Colonic mucosa (tissue), 4 donors: ENCODE results near the gene ZNF507. TPM values are rescaled to one million over a fixed set of nuclear protein-coding genes. Genes with fewer than 3 reads are reported as not detected.

Experiments used
- DNase-seq: peaks from one replicate; pipeline ENCODE4 v3.0.0-alpha.2; 2020
- H3K27ac ChIP-seq: fragments of 200-600 bp; one replicate; pipeline ENCODE4 v1.8.0; 2021
- H3K27me3 ChIP-seq: fragments of 200-600 bp; one replicate; pipeline ENCODE4 v1.8.0; 2021
- H3K36me3 ChIP-seq: fragments of 200-600 bp; one replicate; pipeline ENCODE4 v1.8.0; 2021
- H3K4me1 ChIP-seq: fragments of 200-600 bp; one replicate; pipeline ENCODE4 v1.8.0; 2021; ENCODE audit warnings: mild to moderate bottlenecking
- H3K4me3 ChIP-seq: fragments of 200-600 bp; one replicate; pipeline ENCODE4 v1.8.0; 2021
- H3K9ac ChIP-seq, 2 donors: one replicate each; pipeline ENCODE4 v1.7.0; 2013; ENCODE audit warnings: control low read depth in 2 of 2, low read depth in 2 of 2, low read length in 2 of 2
- H3K9me3 ChIP-seq: fragments of 200-600 bp; one replicate; pipeline ENCODE4 v1.8.0; 2021
- CTCF ChIP-seq: fragments of 200-600 bp; IDR thresholded peaks from one replicate; pipeline ENCODE4 v1.8.0; 2022; ENCODE audit warnings: antibody characterized with exemption, mild to moderate bottlenecking
- intact Hi-C: fragments of 100-400 bp; cut with DNase I; formaldehyde crosslinking; loops from one replicate; pipeline ENCODE4 v1.14.1; 2022
- total RNA-seq, 2 donors: library from RNA; stranded (reverse); fragmentation: NEBNext Ultra II Directional in 1 of 2; extraction: Animal tissue kit (Norgen Biotek cat#: 25700) in 1 of 2; gene quantifications; one replicate each; pipeline ENCODE4 v1.2.1, GENCODE V29; 2021
- donor health status: healthy.
- donor health status: DM: no; HTN: no; CAD: no.
- donor health status: DM: no; HTN: no; CAD: no.

The ZNF507 gene
- total RNA-seq, 2 donors from 2014 or later, result 15.3 to 16.6 TPM

DNA sequence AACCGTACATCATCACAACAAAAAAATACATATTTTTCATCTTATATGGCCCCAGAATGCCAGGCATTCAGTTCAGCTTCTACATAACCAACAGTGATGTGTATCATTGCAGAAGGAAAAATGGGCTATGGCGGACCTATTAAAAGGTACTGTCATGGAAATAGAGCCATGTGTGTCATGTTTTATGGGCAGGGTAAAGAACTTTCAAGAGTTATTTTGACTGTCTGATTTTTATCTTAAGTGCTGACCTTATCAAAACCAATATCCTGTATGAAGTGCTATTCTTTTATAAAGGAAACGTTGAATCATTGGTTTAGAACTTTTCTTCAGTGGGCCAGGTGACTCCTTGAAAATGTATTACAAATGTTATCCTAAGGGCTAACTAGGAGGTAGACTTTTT is 9.9 kb downstream of the ZNF507 start:
- Histone ChIP-seq H3K27me3 (no peaks in the 10 kb centered on the region), H3K4me1 (peaks cover 5% of the 10 kb centered on the region), H3K27ac (no peak overlapping the region), H3K36me3 (no peaks in the 10 kb centered on the region), H3K9ac (no peak overlapping the region), H3K9me3 (no peaks in the 10 kb centered on the region), H3K4me3 (no peak overlapping the region)
- no peak for DNase-seq
- no peak for TF ChIP-seq CTCF
- intact Hi-C loops, result no loop called here

DNA sequence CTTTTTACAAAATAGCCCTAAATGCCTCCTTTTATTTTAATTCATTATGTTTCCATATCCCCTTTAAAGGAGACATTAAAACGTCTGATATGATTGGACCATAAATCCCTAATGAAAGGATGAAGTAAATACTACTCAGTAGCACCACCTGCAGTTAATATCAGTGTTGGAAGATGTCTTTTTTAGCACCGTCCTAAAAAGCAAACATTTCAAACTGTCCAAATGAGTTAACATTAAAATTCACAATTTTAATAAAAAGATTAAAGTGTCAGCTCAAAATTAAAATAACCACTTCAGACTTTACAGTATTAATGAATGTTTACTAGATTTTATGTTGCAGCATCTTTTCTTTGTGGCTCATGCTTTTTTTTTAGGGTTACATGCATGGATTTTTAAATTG is 12.3 kb downstream of the ZNF507 start:
- Histone ChIP-seq H3K4me3 (no peak overlapping the region), H3K9me3 (no peaks in the 10 kb centered on the region), H3K36me3 (no peaks in the 10 kb centered on the region), H3K9ac (no peak overlapping the region), H3K27ac (no peak overlapping the region), H3K4me1 (no peaks in the 10 kb centered on the region), H3K27me3 (no peaks in the 10 kb centered on the region)
- no peak for TF ChIP-seq CTCF
- DNase-seq, result no peak
- intact Hi-C loops, result no loop called here

DNA sequence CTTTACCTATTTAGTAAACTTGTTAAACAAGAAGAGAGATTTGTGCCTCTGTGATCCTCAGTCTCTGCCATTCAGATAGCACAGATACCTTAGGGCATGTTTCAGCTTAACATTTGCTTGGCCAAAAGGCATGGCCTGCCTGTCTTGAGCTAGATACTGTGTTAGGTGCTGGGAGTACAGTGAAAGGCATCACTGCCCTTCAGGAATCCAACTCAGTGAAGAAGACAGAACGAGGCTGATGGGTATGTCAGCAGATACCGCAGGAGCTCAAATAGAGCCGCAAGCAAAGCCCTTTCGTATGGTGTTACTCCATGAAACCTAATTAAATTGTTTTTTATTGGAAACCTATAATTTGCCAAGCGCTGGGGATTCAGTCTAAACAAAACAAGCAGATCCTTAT is 12.9 kb downstream of the ZNF507 start:
- Histone ChIP-seq H3K9me3 (no peaks in the 10 kb centered on the region), H3K36me3 (no peaks in the 10 kb centered on the region), H3K4me3 (no peak overlapping the region), H3K27me3 (no peaks in the 10 kb centered on the region), H3K4me1 (no peaks in the 10 kb centered on the region), H3K9ac (no peak overlapping the region), H3K27ac (no peak overlapping the region)
- intact Hi-C loops, result no loop called here
- no peak for TF ChIP-seq CTCF
- DNase-seq, result no peak

DNA sequence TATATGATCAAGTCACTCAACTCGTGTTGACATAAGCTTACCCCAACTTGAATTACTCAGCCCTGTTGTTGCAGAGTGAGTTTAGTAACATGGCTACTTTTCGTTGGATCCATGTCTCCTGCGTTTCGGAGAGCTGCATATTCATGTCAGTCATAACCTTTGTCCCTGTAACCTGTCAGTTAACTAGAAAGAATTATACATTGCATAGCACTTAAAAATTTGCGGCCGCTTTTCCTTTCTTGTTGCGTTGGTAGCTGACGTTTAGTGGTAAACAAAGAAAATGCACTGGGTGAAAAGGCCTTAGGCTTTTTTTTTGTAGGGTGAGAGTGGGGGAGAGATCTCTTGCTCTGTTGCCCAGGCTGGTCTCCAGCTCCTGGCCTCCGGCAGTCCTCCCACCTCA is 14.2 kb downstream of the ZNF507 start:
- intact Hi-C loops, result no loop called here
- no peak for TF ChIP-seq CTCF

GRCh38 chr19:32361574-32362317 is 16.3 kb downstream of the ZNF507 start:
- Histone ChIP-seq H3K9me3 (no peaks in the 10 kb centered on the region), H3K27ac (no peak overlapping the region), H3K27me3 (no peaks in the 10 kb centered on the region), H3K36me3 (no peaks in the 10 kb centered on the region), H3K4me1 (no peaks in the 10 kb centered on the region), H3K9ac (no peak overlapping the region), H3K4me3 (no peak overlapping the region)
- DNase-seq, result no peak
- intact Hi-C loops, result no loop called here
- TF ChIP-seq CTCF, result no peak

More for the DNA sequence above, 14.2 kb downstream of the ZNF507 start:
- Histone ChIP-seq H3K4me3 (no peak overlapping the region), H3K4me1 (no peaks in the 10 kb centered on the region), H3K27ac (no peak overlapping the region), H3K9ac (no peak overlapping the region), H3K9me3 (no peaks in the 10 kb centered on the region), H3K36me3 (no peaks in the 10 kb centered on the region), H3K27me3 (no peaks in the 10 kb centered on the region)
- no peak for DNase-seq
